Natural killer cell (primary cell): ENCODE results near the gene BCL11B. TPM values are rescaled to one million over a fixed set of nuclear protein-coding genes. Genes with fewer than 3 reads are reported as not detected.

Experiments used
- ATAC-seq, 3 donors: fragments of 150-1000 bp in 2 of 3; fragments of 200-7000 bp in 1 of 3; cut with Tn5 transposase; 1 replicate in 1 of 3; 2 replicates in 2 of 3; pipeline ENCODE4 v1.10.0; 2021; ENCODE audit warnings: mild to moderate bottlenecking in 2 of 3, moderate library complexity in 2 of 3
- DNase-seq, 2 donors: peaks; one replicate each; pipeline versions ENCODE4 v3.0.0 to v3.0.0-alpha.2; 2013 to 2021; ENCODE audit warnings: mixed read lengths in 1 of 2
- H3K27ac ChIP-seq: one replicate; pipeline ENCODE4 v1.5.1; 2013; ENCODE audit warnings: mild to moderate bottlenecking, low read length
- H3K27me3 ChIP-seq: one replicate; pipeline ENCODE4 v1.6.1; 2013; ENCODE audit warnings: low read length; ENCODE audit not compliant: control insufficient read depth, insufficient read depth
- H3K36me3 ChIP-seq: one replicate; pipeline ENCODE4 v1.6.1; 2013; ENCODE audit warnings: low read length; ENCODE audit not compliant: control insufficient read depth, insufficient read depth
- H3K4me1 ChIP-seq: one replicate; pipeline ENCODE4 v1.6.1; 2013; ENCODE audit warnings: low read length; ENCODE audit not compliant: control insufficient read depth, insufficient read depth
- H3K4me3 ChIP-seq: one replicate; pipeline ENCODE4 v1.5.1; 2013; ENCODE audit warnings: low read length
- H3K9me3 ChIP-seq: one replicate; pipeline ENCODE4 v1.6.1; 2013; ENCODE audit warnings: low read length; ENCODE audit not compliant: control insufficient read depth, insufficient read depth
- H3K27ac Mint-ChIP-seq, 2 donors: one replicate each; pipeline ENCODE4 v1.8.0; 2022; ENCODE audit warnings: mild to moderate bottlenecking in 2 of 2, mixed read lengths in 2 of 2, moderate library complexity in 1 of 2
- H3K27me3 Mint-ChIP-seq, 2 donors: one replicate each; pipeline ENCODE4 v1.8.0; 2022; ENCODE audit warnings: low read depth in 2 of 2, mixed read lengths in 2 of 2
- H3K36me3 Mint-ChIP-seq: one replicate; pipeline ENCODE4 v1.8.0; 2022; ENCODE audit warnings: mixed read lengths
- H3K4me1 Mint-ChIP-seq, 2 donors: one replicate each; pipeline ENCODE4 v1.8.0; 2022; ENCODE audit warnings: mixed read lengths in 2 of 2
- H3K4me3 Mint-ChIP-seq: one replicate; pipeline ENCODE4 v1.8.0; 2022; ENCODE audit warnings: mild to moderate bottlenecking, moderate library complexity, mixed read lengths
- H3K9me3 Mint-ChIP-seq, 2 donors: one replicate each; pipeline ENCODE4 v1.8.0; 2022; ENCODE audit warnings: mixed read lengths in 2 of 2
- CTCF ChIP-seq: fragments of 200-600 bp; IDR thresholded peaks from one replicate; pipeline ENCODE4 v1.8.0; 2022; ENCODE audit warnings: antibody characterized with exemption
- WGBS: methylation state at CpG from one replicate; pipeline ENCODE4 v1.1.7; 2013; ENCODE audit warnings: missing lambda C conversion rate; ENCODE audit not compliant: insufficient coverage; 5-methylcytosine and 5-hydroxymethylcytosine counted together
- intact Hi-C: fragments of 100-400 bp; cut with micrococcal nuclease; formaldehyde crosslinking; loops from one replicate; pipeline ENCODE4 v1.14.2; 2022
- total RNA-seq, 4 donors: library from RNA; stranded (reverse); fragments of 120-200 nt in 1 of 4; gene quantifications; one replicate each; pipeline versions ENCODE4 v1.2.3 to v1.2.4, GENCODE V29; 2013 to 2022

Gene BCL11B
- total RNA-seq, 3 donors from 2014 or later (not counting 1 experiment from before 2014, with no cell fraction given), result 43.5 to 61.5 (median 56.2) TPM

GRCh38 chr14:99129998-99130397 is 142.0 kb downstream of the BCL11B start:
- Histone ChIP-seq H3K4me1 (no peaks in the 10 kb centered on the region), H3K27me3 (no peaks in the 10 kb centered on the region), H3K9me3 (no peaks in the 10 kb centered on the region), H3K4me3 (no peak overlapping the region), H3K36me3 (no peaks in the 10 kb centered on the region), H3K27ac (no peak overlapping the region)
- DNase-seq (no peak), ATAC-seq (no peak)
- H3K36me3 Mint-ChIP-seq, result no peaks in the 10 kb centered on the region
- H3K4me1 Mint-ChIP-seq, result peaks cover 4 to 15% of the 10 kb centered on the region in 2 donors
- TF ChIP-seq CTCF, result no peak
- peak overlapping the region in 1 of 2 donors; percentile 11 for H3K27ac Mint-ChIP-seq
- H3K27me3 Mint-ChIP-seq, result no peaks in the 10 kb centered on the region
- no peak overlapping the region for H3K4me3 Mint-ChIP-seq
- no peaks in the 10 kb centered on the region for H3K9me3 Mint-ChIP-seq
- intact Hi-C loops, result no loop called here
- 86% methylated on average over 13 of the region's 15 CpGs for whole genome bisulfite sequencing

GRCh38 chr14:99129211-99129696 is 142.7 kb downstream of the BCL11B start:
- intact Hi-C loops, result no loop called here
- no peaks in the 10 kb centered on the region for H3K4me1 ChIP-seq
- DNase-seq, result no peak
- H3K9me3 ChIP-seq, result no peaks in the 10 kb centered on the region
- H3K36me3 ChIP-seq, result no peaks in the 10 kb centered on the region
- Mint-ChIP-seq H3K27me3 (no peaks in the 10 kb centered on the region), H3K4me3 (no peak overlapping the region), H3K4me1 (peaks cover 4 to 15% of the 10 kb centered on the region in 2 donors), H3K27ac (no peak overlapping the region), H3K9me3 (no peaks in the 10 kb centered on the region), H3K36me3 (no peaks in the 10 kb centered on the region)
- no peak overlapping the region for H3K4me3 ChIP-seq
- H3K27me3 ChIP-seq, result no peaks in the 10 kb centered on the region
- WGBS, result 76% methylated on average over 12 of the region's 12 CpGs
- no peak overlapping the region for H3K27ac ChIP-seq
- no peak for TF ChIP-seq CTCF
- no peak for ATAC-seq

GRCh38 chr14:99128185-99128584 is 143.8 kb downstream of the BCL11B start:
- Histone ChIP-seq H3K9me3 (no peaks in the 10 kb centered on the region), H3K36me3 (no peaks in the 10 kb centered on the region), H3K4me1 (no peaks in the 10 kb centered on the region), H3K27me3 (no peaks in the 10 kb centered on the region), H3K27ac (no peak overlapping the region), H3K4me3 (no peak overlapping the region)
- no peaks in the 10 kb centered on the region for H3K36me3 Mint-ChIP-seq
- peaks cover 4 to 15% of the 10 kb centered on the region in 2 donors for H3K4me1 Mint-ChIP-seq
- H3K27ac Mint-ChIP-seq, result no peak overlapping the region
- no peaks in the 10 kb centered on the region for H3K27me3 Mint-ChIP-seq
- intact Hi-C loops, result no loop called here
- DNase-seq (no peak), ATAC-seq (no peak)
- H3K9me3 Mint-ChIP-seq, result no peaks in the 10 kb centered on the region
- WGBS, result 95% methylated on average over 17 of the region's 17 CpGs
- no peak overlapping the region for H3K4me3 Mint-ChIP-seq
- no peak for TF ChIP-seq CTCF

- Histone ChIP-seq H3K4me3 (no peak overlapping the region), H3K36me3 (no peaks in the 10 kb centered on the region), H3K27me3 (no peaks in the 10 kb centered on the region), H3K9me3 (no peaks in the 10 kb centered on the region), H3K4me1 (no peaks in the 10 kb centered on the region), H3K27ac (no peak overlapping the region)
- Mint-ChIP-seq H3K27ac (no peak overlapping the region), H3K4me1 (peaks cover 4 to 15% of the 10 kb centered on the region in 2 donors), H3K27me3 (no peaks in the 10 kb centered on the region), H3K36me3 (no peaks in the 10 kb centered on the region), H3K4me3 (no peak overlapping the region), H3K9me3 (no peaks in the 10 kb centered on the region)
- ATAC-seq, result no peak
- intact Hi-C loops, result no loop called here
- 91% methylated on average over 9 of the region's 9 CpGs for WGBS
- DNase-seq, result no peak
- no peak for TF ChIP-seq CTCF
These were observed 144.3 kb downstream of the BCL11B start for GRCh38 chr14:99127651-99128167.
